ENCODE data around the gene GNG4. TPM values are rescaled to one million over a fixed set of nuclear protein-coding genes. Genes with fewer than 3 reads are reported as not detected.
"Not testable (repeated sequence)": the region's sequence is repeated elsewhere in the genome, so short reads cannot be mapped to it uniquely, and the experiment has no call there.

Gene GNG4
- total RNA-seq, 1 experiment from 2014 or later, result 2.4 TPM

DNA sequence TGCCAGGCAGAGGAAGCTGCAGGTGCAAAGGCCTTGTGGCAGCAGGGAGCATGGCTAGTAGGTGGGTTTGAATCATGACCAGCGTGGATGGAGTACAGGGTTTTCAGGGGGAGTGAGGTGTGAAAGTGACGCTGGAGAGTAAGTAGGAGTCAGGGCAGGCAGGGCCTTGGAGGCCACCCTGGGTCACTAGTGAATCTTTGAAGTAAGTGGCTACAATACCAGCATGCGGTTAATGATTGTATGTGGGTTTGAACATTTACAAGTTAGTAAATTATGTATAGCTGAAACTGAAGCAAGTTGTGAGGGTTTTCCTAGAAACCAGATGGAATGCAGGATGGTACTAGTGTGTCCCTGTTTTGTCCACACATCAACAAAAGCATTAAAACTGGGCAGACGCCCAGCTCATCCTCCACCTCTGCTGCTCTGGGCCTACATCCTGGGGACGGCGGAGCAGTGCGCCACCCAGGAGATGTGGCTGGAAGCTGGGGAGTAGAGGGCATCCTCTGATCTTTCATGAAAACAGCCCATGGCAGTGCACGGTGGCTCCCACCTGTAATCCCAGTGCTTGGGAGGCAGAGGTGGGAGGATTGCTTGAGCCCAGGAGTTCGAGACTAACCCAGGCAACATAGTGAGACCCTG is 104.2 kb downstream of the GNG4 start:
- no peak for DNase-seq (ENCODE audit: low read depth)

DNA sequence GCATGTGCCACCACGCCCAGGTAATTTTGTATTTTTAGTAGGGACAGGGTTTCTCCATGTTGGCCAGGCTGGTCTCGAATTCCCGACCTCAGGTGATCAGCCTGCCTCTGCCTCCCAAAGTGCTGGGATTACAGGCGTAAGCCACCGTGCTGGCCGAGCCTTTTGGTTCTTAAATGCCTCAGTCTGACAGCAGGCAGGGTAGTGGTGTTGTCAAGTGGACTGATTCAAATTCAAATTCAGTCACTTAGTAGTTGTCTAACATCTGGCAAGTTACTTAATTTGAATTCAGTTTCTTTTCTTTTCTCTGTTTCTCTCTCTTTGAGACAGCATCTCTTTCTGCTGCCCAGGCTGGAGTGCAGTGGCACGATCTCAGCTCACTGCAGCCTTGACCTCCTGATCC is 106.7 kb downstream of the GNG4 start:
- not testable (repeated sequence) for DNase-seq (ENCODE audit: low read depth)

GRCh38 chr1:235533476-235534168 is 116.0 kb downstream of the GNG4 start:
- DNase-seq (ENCODE audit: low read depth), result no peak

DNA sequence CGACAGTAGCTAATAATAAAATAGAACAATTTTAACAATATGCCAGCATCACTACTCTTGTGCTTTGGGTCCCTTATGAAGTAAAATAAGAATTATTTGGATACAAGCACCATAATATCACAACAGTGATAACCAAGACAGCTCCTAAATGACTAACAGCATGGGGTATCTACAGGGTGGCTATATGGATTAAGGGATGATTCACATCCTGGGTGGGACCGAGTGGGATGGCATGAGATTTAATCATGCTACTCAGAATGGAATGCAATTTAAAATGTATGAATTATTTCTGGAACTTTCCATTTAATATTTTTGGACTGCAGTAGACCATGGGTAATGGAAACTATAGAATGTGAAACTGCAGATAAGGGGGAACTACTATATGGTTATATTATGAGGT is 117.2 kb downstream of the GNG4 start:
- DNase-seq (ENCODE audit: low read depth), result peak; percentile 51

- no peak for DNase-seq (ENCODE audit: low read depth)
These were observed 122.3 kb downstream of the GNG4 start for GRCh38 chr1:235527196-235527814.

DNA sequence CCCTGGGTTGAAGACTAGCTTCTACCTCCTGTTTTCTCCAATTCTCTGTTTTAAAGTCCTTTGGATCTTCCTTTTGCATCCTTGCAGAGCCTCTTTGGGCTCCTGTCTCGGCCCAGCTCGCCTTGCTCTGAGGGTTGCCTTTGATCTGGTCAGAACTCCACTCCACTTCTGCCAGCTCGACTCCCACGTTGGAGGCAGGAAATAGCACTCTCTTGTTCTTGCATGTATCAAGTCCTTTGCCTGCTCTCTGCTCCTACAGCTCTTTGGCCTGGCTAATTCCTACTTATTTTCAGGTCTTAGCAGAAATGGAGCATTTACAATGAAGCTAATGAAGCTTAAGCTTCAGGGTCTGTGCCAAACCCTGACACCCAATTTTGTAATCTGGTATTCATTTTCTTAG is 124.3 kb downstream of the GNG4 start:
- DNase-seq (ENCODE audit: low read depth), result no peak

DNA sequence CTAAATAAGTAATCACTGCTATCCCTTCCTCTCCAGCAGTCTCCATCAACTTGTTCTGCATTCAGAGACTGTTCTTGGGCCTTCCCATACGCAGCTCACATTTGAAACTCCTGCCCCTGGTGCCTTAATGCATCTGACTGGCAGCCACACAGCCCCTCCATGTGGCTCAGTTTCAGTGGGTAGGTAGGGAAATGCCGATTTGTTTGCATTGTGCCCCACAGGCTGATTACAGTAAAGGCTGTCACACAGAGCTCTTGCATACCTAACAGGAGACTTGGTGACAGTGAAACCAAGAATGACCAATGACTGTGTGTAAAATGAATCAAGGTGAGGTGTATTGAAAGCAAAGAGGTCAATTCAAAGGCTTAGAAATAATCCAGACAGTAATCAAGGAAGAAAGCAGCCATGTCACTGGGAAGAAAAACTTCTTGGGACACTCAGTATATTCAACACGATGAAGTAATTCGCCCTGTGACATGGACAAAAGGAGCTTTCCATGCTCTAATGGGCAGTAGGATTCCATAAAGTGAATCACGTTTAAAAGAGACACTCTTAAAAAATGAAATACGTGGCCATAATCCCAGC is 132.6 kb downstream of the GNG4 start:
- no peak for DNase-seq (ENCODE audit: low read depth)

- DNase-seq (ENCODE audit: low read depth), result no peak
These were observed 133.6 kb downstream of the GNG4 start for GRCh38 chr1:235515844-235516512.

GRCh38 chr1:235513495-235514366 is 135.9 kb downstream of the GNG4 start:
- peak; percentile 65 for DNase-seq (ENCODE audit: low read depth)

DNA sequence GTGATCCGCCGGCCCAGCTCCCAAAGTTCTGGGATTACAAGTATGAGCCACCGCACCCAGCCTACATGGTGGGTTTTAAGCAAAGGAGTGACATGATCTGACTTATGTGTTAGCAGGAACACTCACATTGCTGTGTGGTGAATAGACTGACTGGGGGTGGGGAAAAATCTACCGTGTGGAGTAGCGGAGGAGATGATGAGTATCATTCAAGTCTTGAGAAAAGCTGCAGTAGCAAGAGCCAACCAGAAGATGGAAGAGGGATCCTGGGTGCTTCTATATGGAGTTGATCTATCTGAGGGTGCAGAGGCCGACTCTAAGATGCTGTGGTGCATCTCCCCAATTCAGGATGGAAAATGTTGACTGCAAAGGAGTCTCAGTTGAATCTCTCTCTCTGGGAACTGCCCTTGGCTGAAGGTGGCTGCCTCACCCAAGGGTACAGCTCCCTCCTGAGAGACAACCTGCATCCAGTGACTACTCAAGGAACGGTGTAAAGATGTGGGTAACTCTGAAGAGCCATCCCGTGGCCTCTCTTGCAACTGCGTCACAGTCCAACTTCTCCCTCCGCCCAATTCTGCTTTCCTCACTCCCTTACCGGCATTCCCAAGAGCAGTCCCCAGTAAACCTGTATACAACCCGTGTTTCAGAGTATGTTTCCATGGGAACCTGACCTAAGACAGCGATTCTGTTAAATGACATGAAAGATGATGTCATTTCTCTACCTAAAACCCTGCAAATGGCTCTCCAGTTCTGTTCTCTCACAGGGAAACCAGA is 137.9 kb downstream of the GNG4 start:
- peak; percentile 45 for DNase-seq (ENCODE audit: low read depth)

GRCh38 chr1:235510823-235511222 is 138.8 kb downstream of the GNG4 start:
- DNase-seq (ENCODE audit: low read depth), result no peak

DNA sequence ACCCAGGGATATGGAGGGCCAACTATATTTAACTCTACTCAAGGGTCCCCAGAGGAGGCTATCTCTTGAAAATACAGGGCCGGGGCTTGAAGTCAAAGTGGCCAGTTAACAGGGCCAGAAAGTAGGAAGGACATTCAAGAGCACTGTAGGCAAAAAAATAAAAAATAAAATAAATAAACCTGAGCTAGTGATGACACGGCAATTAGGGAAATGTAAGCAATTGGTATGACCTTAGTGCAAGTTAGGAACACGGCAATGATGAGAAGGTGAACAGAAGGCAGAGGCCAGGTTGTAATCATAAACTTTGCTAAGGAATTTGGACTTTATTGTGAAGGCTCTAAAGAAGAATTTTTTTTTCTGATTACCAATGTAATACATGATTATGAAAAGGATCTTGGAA is 142.0 kb downstream of the GNG4 start:
- no peak for DNase-seq (ENCODE audit: low read depth)

- peak; percentile 97 for DNase-seq (ENCODE audit: low read depth)
These were observed 144.9 kb downstream of the GNG4 start for GRCh38 chr1:235504494-235505222.

- DNase-seq (ENCODE audit: low read depth), result no peak
These were observed 145.5 kb downstream of the GNG4 start, which contains the start of gene B3GALNT2 for GRCh38 chr1:235504122-235504493. Gene B3GALNT2, minus strand, starts transcription at chr1:235504452. Its CDS starts 200 bp downstream, at chr1:235504252.

DNA sequence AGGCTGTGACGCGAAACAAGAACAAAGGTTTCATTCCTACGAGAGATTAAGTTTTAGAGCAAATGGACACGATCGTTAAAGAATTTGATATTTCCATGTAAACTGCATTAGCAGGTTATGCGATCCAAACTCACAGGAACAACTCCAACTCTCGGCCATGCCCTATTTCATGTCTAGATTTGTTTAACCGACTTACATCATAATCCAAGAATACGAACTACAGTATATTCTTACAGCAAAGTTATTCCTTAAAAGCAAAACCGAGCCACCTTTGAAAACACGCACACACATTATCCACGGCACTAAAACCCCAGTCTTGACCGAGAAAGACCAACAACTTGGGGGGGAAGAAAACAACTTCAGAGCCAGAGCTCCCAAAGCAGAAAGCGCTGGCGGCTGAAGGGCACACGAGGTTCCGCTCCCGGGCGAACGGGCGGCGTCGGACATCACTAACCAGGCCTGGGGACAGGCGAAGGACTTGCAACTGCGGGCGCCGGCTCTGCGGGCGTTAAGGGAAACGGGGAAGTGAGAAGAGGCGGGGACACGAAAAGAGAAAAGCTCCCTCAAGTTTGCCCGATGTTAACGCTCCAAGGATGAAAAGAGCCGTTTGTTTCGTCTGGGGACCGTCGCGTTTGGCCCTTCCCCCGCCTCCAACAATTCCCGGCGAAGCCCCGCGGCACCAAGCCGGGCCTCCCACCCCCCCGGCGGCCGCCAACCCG is 146.0 kb downstream of the GNG4 start:
- DNase-seq (ENCODE audit: low read depth), result peak; percentile 55

DNA sequence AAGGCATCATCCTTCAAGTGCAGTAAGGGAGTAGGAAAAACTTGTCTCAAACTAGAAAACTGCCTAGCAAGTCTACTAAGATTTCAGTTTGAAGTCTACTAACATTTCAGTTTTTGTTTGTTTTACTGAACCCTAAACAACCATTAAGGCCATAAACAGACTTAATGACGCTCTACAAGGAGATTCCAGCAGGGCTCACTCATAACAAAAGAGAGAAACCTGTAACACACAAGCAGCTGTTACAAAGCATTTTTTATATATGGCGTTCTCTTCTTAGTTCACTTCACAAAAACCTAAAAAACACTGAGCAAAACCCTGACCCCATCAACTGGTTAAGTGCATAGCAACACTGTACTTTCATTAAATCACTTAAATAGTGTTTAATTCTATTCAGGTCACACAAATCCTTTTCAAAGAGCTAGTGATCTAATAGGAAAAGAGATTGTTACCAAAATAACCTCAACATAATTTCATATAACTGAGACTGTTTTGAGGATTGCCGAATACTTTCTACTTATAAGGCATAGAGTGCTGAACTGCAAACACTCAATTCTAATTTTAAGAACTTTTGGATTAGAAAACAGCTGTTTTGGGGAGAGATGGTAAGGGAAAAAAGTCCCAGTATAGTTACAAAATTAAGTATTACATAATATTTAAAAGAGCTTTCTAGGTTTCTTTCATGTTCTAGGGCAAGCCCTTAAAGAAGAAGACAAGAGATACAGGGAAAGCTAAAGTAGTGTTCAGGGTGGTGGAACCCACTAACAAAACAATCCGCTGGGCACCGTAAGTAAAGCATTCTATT is 146.8 kb downstream of the GNG4 start:
- peak; percentile 11 for DNase-seq (ENCODE audit: low read depth)

- DNase-seq (ENCODE audit: low read depth), result no peak
These were observed 148.5 kb downstream of the GNG4 start for GRCh38 chr1:235500971-235501540.

All from RPMI7951 (cell line).